GM12872 (cell line): ENCODE measurements around the gene HSPA1L.

Experiments
- CTCF ChIP-seq: IDR thresholded peaks from 3 replicates; pipeline ENCODE4 v1.5.1; 2011; ENCODE audit warnings: low read depth, mild to moderate bottlenecking, low read length, moderate library complexity; ENCODE audit not compliant: insufficient read depth

Gene HSPA1L

GRCh38 chr6:31785475-31785874 lies 29.6 kb downstream of the HSPA1L start:
- no peak for TF ChIP-seq CTCF

GRCh38 chr6:31784098-31784925 lies 30.8 kb downstream of the HSPA1L start:
- no peak for TF ChIP-seq CTCF

GRCh38 chr6:31782126-31782855 lies 32.8 kb downstream of the HSPA1L start:
- TF ChIP-seq CTCF: no peak

- TF ChIP-seq CTCF: no peak
These were observed 33.6 kb downstream of the HSPA1L start for GRCh38 chr6:31781244-31782125.

- TF ChIP-seq CTCF: no peak
These were observed 34.4 kb downstream of the HSPA1L start for GRCh38 chr6:31780507-31781243.

GRCh38 chr6:31779908-31780307 lies 35.2 kb downstream of the HSPA1L start:
- TF ChIP-seq CTCF: no peak
